NCI-H748 (cell line): Measurements from ENCODE around the gene ZXDC.

Experiments used
- DNase-seq: peaks from one replicate; lab custom pipeline; 2025; ENCODE audit not compliant: unreplicated experiment; lab: John Stamatoyannopoulos, UW

Gene ZXDC

GRCh38 chr3:126493051-126493450 lies 17.4 kb upstream of the ZXDC start:
- DNase-seq = no peak

- DNase-seq = no peak
Observed at GRCh38 chr3:126491221-126492013, 15.7 kb upstream of the ZXDC start.

- no peak for DNase-seq
Observed at GRCh38 chr3:126490619-126491018, 14.9 kb upstream of the ZXDC start.

- DNase-seq = no peak
Observed at GRCh38 chr3:126488886-126489569, 13.3 kb upstream of the ZXDC start.

- no peak for DNase-seq
Observed at GRCh38 chr3:126488185-126488584, 12.5 kb upstream of the ZXDC start.

GRCh38 chr3:126487151-126487771 lies 11.6 kb upstream of the ZXDC start:
- DNase-seq = no peak

GRCh38 chr3:126486360-126486847 lies 10.7 kb upstream of the ZXDC start:
- DNase-seq = no peak

- DNase-seq = no peak
Observed at GRCh38 chr3:126485956-126486355, 10.3 kb upstream of the ZXDC start.

GRCh38 chr3:126485176-126485897 lies 9.6 kb upstream of the ZXDC start:
- no peak for DNase-seq

- no peak for DNase-seq
Observed at GRCh38 chr3:126484662-126485061, 9.0 kb upstream of the ZXDC start.

GRCh38 chr3:126484148-126484547 lies 8.5 kb upstream of the ZXDC start:
- no peak for DNase-seq

GRCh38 chr3:126483321-126483761 lies 7.7 kb upstream of the ZXDC start:
- no peak for DNase-seq

GRCh38 chr3:126482503-126483255 lies 7.0 kb upstream of the ZXDC start:
- DNase-seq = no peak

- no peak for DNase-seq
Observed at GRCh38 chr3:126481808-126482502, 6.3 kb upstream of the ZXDC start.

- no peak for DNase-seq
Observed at GRCh38 chr3:126480861-126481260, 5.2 kb upstream of the ZXDC start.

GRCh38 chr3:126480206-126480605 lies 4.5 kb upstream of the ZXDC start:
- DNase-seq = no peak

- DNase-seq = no peak
Observed at GRCh38 chr3:126479642-126480041, 4.0 kb upstream of the ZXDC start.

GRCh38 chr3:126478581-126479310 lies 3.1 kb upstream of the ZXDC start:
- no peak for DNase-seq

GRCh38 chr3:126477061-126477380 lies 1.3 kb upstream of the ZXDC start:
- no peak for DNase-seq
